Spleen (tissue), 11 donors: ENCODE measurements around the gene HMCN2. TPM values are rescaled to one million over a fixed set of nuclear protein-coding genes. Genes with fewer than 3 reads are reported as not detected.
"Not testable (repeated sequence)": the region's sequence is repeated elsewhere in the genome, so short reads cannot be mapped to it uniquely, and the experiment has no call there.

Experiments used
- DNase-seq: peaks from one replicate; pipeline ENCODE4 v3.0.0-alpha.2; 2020
- H3K27ac ChIP-seq, 8 donors: fragments of 200-600 bp; sonication (generic) in 7 of 8; 1 replicate in 4 of 8; 2 replicates in 4 of 8; pipeline versions ENCODE4 v1.5.0 to v1.8.0; 2016 to 2021; ENCODE audit warnings: inconsistent platforms in 4 of 8, mild to moderate bottlenecking in 4 of 8, moderate library complexity in 1 of 8
- H3K27me3 ChIP-seq, 7 donors: fragments of 200-600 bp; sonication (generic) in 6 of 7; replicated peaks in 1 of 7; 1 replicate in 4 of 7; 2 replicates in 3 of 7; pipeline versions ENCODE4 v1.5.0 to v1.8.0; 2016 to 2021; ENCODE audit warnings: inconsistent platforms in 3 of 7, mild to moderate bottlenecking in 1 of 7
- H3K36me3 ChIP-seq, 6 donors: fragments of 200-600 bp; sonication (generic) in 5 of 6; 1 replicate in 4 of 6; 2 replicates in 2 of 6; pipeline versions ENCODE4 v1.5.0 to v1.8.0; 2016 to 2021; ENCODE audit warnings: inconsistent platforms in 2 of 6
- H3K4me1 ChIP-seq, 6 donors: fragments of 200-600 bp; sonication (generic) in 5 of 6; 1 replicate in 3 of 6; 2 replicates in 3 of 6; pipeline versions ENCODE4 v1.5.0 to v1.8.0; 2016 to 2021; ENCODE audit warnings: inconsistent platforms in 3 of 6
- H3K4me3 ChIP-seq, 8 donors: fragments of 200-600 bp; sonication (generic) in 7 of 8; 1 replicate in 4 of 8; 2 replicates in 4 of 8; pipeline versions ENCODE4 v1.5.0 to v1.8.0; 2016 to 2021; ENCODE audit warnings: inconsistent platforms in 4 of 8, mild to moderate bottlenecking in 4 of 8, moderate library complexity in 2 of 8
- H3K9me3 ChIP-seq, 8 donors: fragments of 200-600 bp; sonication (generic) in 7 of 8; 1 replicate in 4 of 8; 2 replicates in 4 of 8; pipeline versions ENCODE4 v1.5.0 to v1.8.0; 2016 to 2021; ENCODE audit warnings: inconsistent platforms in 4 of 8
- CTCF ChIP-seq, 11 experiments: fragments of 200-600 bp in 7 of 11; fragments of 450-650 bp in 4 of 11; sonication (generic) in 4 of 11; IDR thresholded peaks in 8 of 11; conservative IDR thresholded peaks in 3 of 11; 1 replicate in 7 of 11; 2 replicates in 4 of 11; pipeline versions ENCODE4 v1.4.0 to v1.8.0; 2016 to 2021; ENCODE audit warnings: antibody characterized with exemption in 11 of 11, inconsistent platforms in 4 of 11, mild to moderate bottlenecking in 1 of 11
- POLR2A ChIP-seq, 3 donors: fragments of 450-650 bp; IDR thresholded peaks; one replicate each; pipeline ENCODE4 v1.5.1; 2017; ENCODE audit warnings: antibody characterized with exemption in 3 of 3, mild to moderate bottlenecking in 1 of 3
- POLR2AphosphoS5 ChIP-seq, 3 donors: sonication (generic); formaldehyde crosslinking; IDR thresholded peaks; one replicate each; pipeline ENCODE4 v1.5.1; 2017; ENCODE audit warnings: antibody characterized with exemption in 3 of 3
- whole genome bisulfite sequencing, 5 donors: extraction: QIAGEN DNeasy Blood & Tissue Kit in 3 of 5; methylation state at CpG; one replicate each; pipeline versions ENCODE4 v1.1.5 to v1.1.7; 2013 to 2018; 5-methylcytosine and 5-hydroxymethylcytosine counted together
- intact Hi-C: fragments of 100-400 bp; cut with DNase I; formaldehyde crosslinking; loops from one replicate; pipeline ENCODE4 v1.15.0; 2023; ENCODE audit warnings: low total_unique reads
- polyA plus RNA-seq, 3 donors: library from polyadenylated mRNA; stranded (reverse); fragments of 200-250 nt; gene quantifications; one replicate each; pipeline ENCODE4 v1.2.1, GENCODE V29; 2013
- total RNA-seq, 7 donors: library from RNA; depleted of rRNA in 3 of 7; stranded (reverse); fragments of >200 nt in 3 of 7; fragmentation: NEBNext Ultra II Directional in 4 of 7; extraction: Animal tissue kit (Norgen Biotek cat#: 25700) in 4 of 7; gene quantifications; one replicate each; pipeline versions ENCODE4 v1.1.0 to v1.2.1, GENCODE V29; 2016 to 2021
- donor health status: healthy with polysubstance abuse.
- donor health status: DM: no; HTN: no; CAD: no; lungs with moderate emphysema.
- donor health status: DM: no; HTN: no; CAD: no.
- donor health status: Bipolar disorder and iron deficiency.
- donor health status: healthy.
- donor health status: DM: no; HTN: no; CAD: no.
- donor health status: DM: yes; HTN: yes; CAD: no.

The HMCN2 gene
- total and polyA plus RNA-seq, 10 donors, result 0.09 to 1.9 (median 0.73) TPM

GRCh38 chr9:130337318-130337717, 71.8 kb downstream of the HMCN2 start:
- intact Hi-C loops, result no loop called here
- TF ChIP-seq POLR2A (IDR thresholded peaks at IDR 0.05) (no peak), POLR2AphosphoS5 (IDR thresholded peaks at IDR 0.05) (no peak), CTCF (IDR thresholded peaks at IDR 0.05 in 8 of 11, conservative IDR thresholded peaks at IDR 0.05 in 3 of 11) (no peak)
- Histone ChIP-seq H3K27me3 (peaks cover 0 to 70% (median 11%) of the 10 kb centered on the region in 7 donors), H3K27ac (no peak overlapping the region), H3K9me3 (no peaks in the 10 kb centered on the region), H3K36me3 (no peaks in the 10 kb centered on the region), H3K4me3 (no peak overlapping the region), H3K4me1 (no peaks in the 10 kb centered on the region)
- no peak for DNase-seq
- WGBS, 5 donors, result 87 to 91% (median 89%) methylated on average over 7 to 9 of the region's 9 CpGs

GRCh38 chr9:130337784-130338380, 72.3 kb downstream of the HMCN2 start:
- DNase-seq, result peak; percentile 69
- Histone ChIP-seq H3K4me1 (no peaks in the 10 kb centered on the region), H3K36me3 (no peaks in the 10 kb centered on the region), H3K27me3 (peaks cover 0 to 70% (median 11%) of the 10 kb centered on the region in 7 donors), H3K27ac (no peak overlapping the region), H3K4me3 (no peak overlapping the region), H3K9me3 (no peaks in the 10 kb centered on the region)
- TF ChIP-seq POLR2AphosphoS5 (IDR thresholded peaks at IDR 0.05) (no peak), CTCF (IDR thresholded peaks at IDR 0.05 in 8 of 11, conservative IDR thresholded peaks at IDR 0.05 in 3 of 11) (no peak), POLR2A (IDR thresholded peaks at IDR 0.05) (no peak)
- intact Hi-C loops, result no loop called here
- WGBS, 5 donors, result 72 to 83% (median 82%) methylated on average over 16 of the region's 16 CpGs

GRCh38 chr9:130338891-130339290, 73.3 kb downstream of the HMCN2 start:
- H3K4me1 ChIP-seq, DNase-seq, H3K27ac ChIP-seq, H3K9me3 ChIP-seq, H3K36me3 ChIP-seq, H3K4me3 ChIP-seq, intact Hi-C loops: not testable (repeated sequence)
- peaks cover 0 to 70% (median 4%) of the 10 kb centered on the region in 7 donors for H3K27me3 ChIP-seq
- 91 to 95% (median 94%) methylated on average over 8 of the region's 8 CpGs for WGBS, 5 donors

- intact Hi-C loops, result no loop called here
- no peak for TF ChIP-seq POLR2A (IDR thresholded peaks at IDR 0.05)
- TF ChIP-seq POLR2AphosphoS5 (IDR thresholded peaks at IDR 0.05), result no peak
- TF ChIP-seq CTCF (IDR thresholded peaks at IDR 0.05 in 8 of 11, conservative IDR thresholded peaks at IDR 0.05 in 3 of 11), result no peak
- no peaks in the 10 kb centered on the region for H3K9me3 ChIP-seq
- no peak overlapping the region for H3K4me3 ChIP-seq
- no peak overlapping the region for H3K27ac ChIP-seq
- DNase-seq, result no peak
- H3K4me1 ChIP-seq, result peaks cover 0 to 5% (median 0%) of the 10 kb centered on the region in 6 donors
- no peaks in the 10 kb centered on the region for H3K36me3 ChIP-seq
- peaks cover 0 to 69% (median under 1%) of the 10 kb centered on the region in 7 donors for H3K27me3 ChIP-seq
- 52 to 66% (median 57%) methylated on average over 4 of the region's 4 CpGs for WGBS, 5 donors
Measured at GRCh38 chr9:130339306-130339705, 73.7 kb downstream of the HMCN2 start.
